ENCODE data around the gene ZNF276. TPM values are rescaled to one million over a fixed set of nuclear protein-coding genes. Genes with fewer than 3 reads are reported as not detected.
A peak's percentile ranks its signal among the peaks of the same experiment; 100 is the strongest.
"Not testable (repeated sequence)": the region's sequence is repeated elsewhere in the genome, so short reads cannot be mapped to it uniquely, and the experiment has no call there.

The ZNF276 gene
- total RNA-seq, 4 donors from 2014 or later, result 48.6 to 146 (median 68.8) TPM

- no peaks in the 10 kb centered on the region for H3K9me3 ChIP-seq
- no peak overlapping the region for H3K27ac ChIP-seq
- peaks cover 0 to 24% (median 16%) of the 10 kb centered on the region in 4 donors for H3K4me1 ChIP-seq
- no peaks in the 10 kb centered on the region for H3K27me3 ChIP-seq
- no peak for DNase-seq (ENCODE audit: low spot score in 2 of 2)
- WGBS, 2 donors, result 87 to 89% methylated on average over 7 to 15 of the region's 19 CpGs
- H3K4me3 ChIP-seq, result no peak overlapping the region
- TF ChIP-seq CTCF (IDR thresholded peaks at IDR 0.05) (no peak), POLR2A (IDR thresholded peaks at IDR 0.05) (no peak), EP300 (IDR thresholded peaks at IDR 0.05) (no peak)
- peaks cover 0 to 60% (median 10%) of the 10 kb centered on the region in 3 donors for H3K36me3 ChIP-seq
Measured at GRCh38 chr16:89697161-89697615, 24.1 kb upstream of the ZNF276 start.

GRCh38 chr16:89697616-89698331, 23.6 kb upstream of the ZNF276 start:
- peaks cover 0 to 54% (median 10%) of the 10 kb centered on the region in 3 donors for H3K36me3 ChIP-seq
- TF ChIP-seq CTCF (IDR thresholded peaks at IDR 0.05) (no peak), POLR2A (IDR thresholded peaks at IDR 0.05) (no peak), EP300 (IDR thresholded peaks at IDR 0.05) (no peak)
- WGBS, 2 donors, result 85 to 91% methylated on average over 21 to 26 of the region's 32 CpGs

GRCh38 chr16:89698717-89699116, 22.6 kb upstream of the ZNF276 start:
- 94 to 95% methylated on average over 14 of the region's 14 CpGs for WGBS, 2 donors
- H3K4me1 ChIP-seq, result peaks cover 0 to 26% (median 17%) of the 10 kb centered on the region in 4 donors
- H3K36me3 ChIP-seq, result peaks cover 0 to 45% (median 4%) of the 10 kb centered on the region in 3 donors
- not testable (repeated sequence) for H3K27ac ChIP-seq; H3K27me3 ChIP-seq; DNase-seq (ENCODE audit: low spot score in 2 of 2); H3K4me3 ChIP-seq; H3K9me3 ChIP-seq

More at GRCh38 chr16:89697616-89698331, 23.6 kb upstream of the ZNF276 start:
- peaks cover 0 to 26% (median 17%) of the 10 kb centered on the region in 4 donors for H3K4me1 ChIP-seq
- no peak overlapping the region for H3K4me3 ChIP-seq
- H3K27ac ChIP-seq, result no peak overlapping the region
- DNase-seq (ENCODE audit: low spot score in 2 of 2), result no peak
- no peaks in the 10 kb centered on the region for H3K9me3 ChIP-seq
- H3K27me3 ChIP-seq, result no peaks in the 10 kb centered on the region

- not testable (repeated sequence) for H3K9me3 ChIP-seq; H3K27me3 ChIP-seq; DNase-seq (ENCODE audit: low spot score in 2 of 2)
- peaks cover 0 to 35% (median 4%) of the 10 kb centered on the region in 3 donors for H3K36me3 ChIP-seq
- 50 to 59% methylated on average over 18 of the region's 18 CpGs for WGBS, 2 donors
- H3K4me1 ChIP-seq, result peaks cover 0 to 26% (median 17%) of the 10 kb centered on the region in 4 donors
- H3K27ac ChIP-seq, result peak overlapping the region in 3 of 4 donors; percentile 44 to 92 (median 89)
- peak overlapping the region in 2 of 4 donors; percentile 71 to 79 for H3K4me3 ChIP-seq
Measured at GRCh38 chr16:89699629-89700099, 21.7 kb upstream of the ZNF276 start.

- peaks cover 0 to 26% (median 17%) of the 10 kb centered on the region in 4 donors for H3K4me1 ChIP-seq
- peaks cover 0 to 30% (median 4%) of the 10 kb centered on the region in 3 donors for H3K36me3 ChIP-seq
- TF ChIP-seq EP300 (IDR thresholded peaks at IDR 0.05) (peak; percentile 86 to 97), POLR2A (IDR thresholded peaks at IDR 0.05) (peak in 1 of 2 donors; percentile 58), CTCF (IDR thresholded peaks at IDR 0.05) (peak; percentile 71 to 94 (median 90))
- H3K27me3 ChIP-seq, result no peaks in the 10 kb centered on the region
- H3K9me3 ChIP-seq, result no peaks in the 10 kb centered on the region
- H3K27ac ChIP-seq, result peak overlapping the region; percentile 69 to 93 (median 90)
- DNase-seq (ENCODE audit: low spot score in 2 of 2), result peak; percentile 98 to 99
- H3K4me3 ChIP-seq, result peak overlapping the region; percentile 54 to 79 (median 70)
- WGBS, 2 donors, result 0 to 2% methylated on average over 16 to 18 of the region's 30 CpGs
Measured at GRCh38 chr16:89700100-89700648, 21.2 kb upstream of the ZNF276 start.
